HL-60 (cell line): ENCODE data around the gene UBXN11.
"Not testable (repeated sequence)": the region's sequence is repeated elsewhere in the genome, so short reads cannot be mapped to it uniquely, and the experiment has no call there.

ENCODE experiments used
- DNase-seq, 2 experiments: peaks; one replicate each; pipeline ENCODE4 v3.0.0-alpha.2; 2010 to 2020; ENCODE audit warnings: low read depth in 1 of 2, low spot score in 1 of 2
- H3K27ac ChIP-seq: fragments of 250-450 bp; sonication (Bioruptor Pico); replicated peaks from 2 replicates; pipeline ENCODE4 v1.5.1; 2020; ENCODE audit warnings: mild to moderate bottlenecking, moderate library complexity
- H3K27me3 ChIP-seq: fragments of 250-450 bp; sonication (Bioruptor Pico); 2 replicates; pipeline ENCODE4 v1.5.1; 2021; ENCODE audit warnings: mild to moderate bottlenecking, moderate library complexity; ENCODE audit not compliant: insufficient read depth, poor library complexity, severe bottlenecking
- H3K4me3 ChIP-seq: replicated peaks from 2 replicates; pipeline ENCODE4 v1.5.1; 2011; ENCODE audit warnings: mild to moderate bottlenecking, control low read depth, low read length; ENCODE audit not compliant: insufficient read depth
- GABPA ChIP-seq: IDR thresholded peaks from 2 replicates; pipeline ENCODE4 v1.6.1; 2012; ENCODE audit warnings: low read depth
- POLR2AphosphoS5 ChIP-seq: IDR thresholded peaks from 2 replicates; pipeline ENCODE4 v1.6.1; 2012; ENCODE audit warnings: low read depth
- REST ChIP-seq: IDR thresholded peaks from 2 replicates; pipeline ENCODE4 v1.6.1; 2012; ENCODE audit warnings: low read depth; ENCODE audit not compliant: insufficient replicate concordance
- SPI1 ChIP-seq: IDR thresholded peaks from 2 replicates; pipeline ENCODE4 v1.6.1; 2012; ENCODE audit warnings: low read depth, mild to moderate bottlenecking, borderline replicate concordance
- TF ChIP-seq, protein P1 (sequence below): IDR thresholded peaks from one replicate; pipeline ENCODE4 v1.5.1; 2011; ENCODE audit warnings: low read length, control low read depth, inconsistent platforms; ENCODE audit not compliant: insufficient read depth

UBXN11 gene

GRCh38 chr1:26330276-26330675 lies 23.8 kb upstream of the UBXN11 start:
- no peak for TF ChIP-seq SPI1
- Histone ChIP-seq H3K27ac (no peak overlapping the region), H3K4me3 (no peak overlapping the region), H3K27me3 (no peaks in the 10 kb centered on the region)
- DNase-seq, result no peak

DNA sequence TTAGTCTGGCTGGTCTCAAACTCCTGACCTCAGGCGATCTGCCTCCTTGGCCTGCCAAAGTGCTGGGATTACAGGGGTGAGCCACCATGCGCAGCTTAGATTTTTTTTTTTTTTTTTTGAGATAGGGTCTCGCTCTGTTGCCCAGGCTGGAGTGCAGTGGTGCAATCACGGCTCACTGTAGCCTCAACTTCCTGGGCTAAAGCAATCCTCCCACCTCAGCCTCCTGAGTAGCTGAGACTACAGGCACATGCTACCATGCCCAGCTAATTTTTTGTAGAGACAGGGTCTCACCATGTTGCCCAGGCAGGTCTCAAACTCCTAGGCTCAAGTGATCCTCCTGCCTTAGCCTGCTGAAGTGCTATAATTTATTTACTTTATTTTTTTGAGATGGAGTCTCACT lies 22.9 kb upstream of the UBXN11 start:
- H3K4me3 ChIP-seq, H3K27me3 ChIP-seq, DNase-seq, H3K27ac ChIP-seq: not testable (repeated sequence)

DNA sequence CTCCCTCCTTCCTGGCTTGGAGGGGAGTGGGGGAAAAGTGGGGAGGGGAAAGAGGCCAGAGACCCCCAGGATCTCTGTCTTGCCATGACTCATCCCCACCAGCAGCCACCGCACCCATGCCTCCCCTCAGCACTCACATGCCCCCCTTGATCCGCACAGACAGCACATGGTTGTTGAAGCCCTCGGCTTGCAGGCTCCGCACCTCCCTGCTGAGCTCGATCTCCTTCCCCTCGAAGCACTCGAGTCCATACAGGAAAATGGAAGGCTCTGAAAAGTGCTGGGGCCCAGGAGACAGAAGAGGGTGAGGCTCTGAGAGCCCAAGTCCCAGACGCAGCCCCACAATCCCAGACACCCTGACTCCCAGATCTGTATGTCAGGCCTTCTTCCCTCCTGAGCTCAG lies 22.2 kb upstream of the UBXN11 start:
- DNase-seq, result no peak
- Histone ChIP-seq H3K4me3 (no peak overlapping the region), H3K27ac (no peak overlapping the region)

GRCh38 chr1:26327956-26328362 lies 21.5 kb upstream of the UBXN11 start:
- TF ChIP-seq SPI1 (no peak), GABPA (no peak), REST (no peak), POLR2AphosphoS5 (no peak)
- TF ChIP-seq, protein P1, sequence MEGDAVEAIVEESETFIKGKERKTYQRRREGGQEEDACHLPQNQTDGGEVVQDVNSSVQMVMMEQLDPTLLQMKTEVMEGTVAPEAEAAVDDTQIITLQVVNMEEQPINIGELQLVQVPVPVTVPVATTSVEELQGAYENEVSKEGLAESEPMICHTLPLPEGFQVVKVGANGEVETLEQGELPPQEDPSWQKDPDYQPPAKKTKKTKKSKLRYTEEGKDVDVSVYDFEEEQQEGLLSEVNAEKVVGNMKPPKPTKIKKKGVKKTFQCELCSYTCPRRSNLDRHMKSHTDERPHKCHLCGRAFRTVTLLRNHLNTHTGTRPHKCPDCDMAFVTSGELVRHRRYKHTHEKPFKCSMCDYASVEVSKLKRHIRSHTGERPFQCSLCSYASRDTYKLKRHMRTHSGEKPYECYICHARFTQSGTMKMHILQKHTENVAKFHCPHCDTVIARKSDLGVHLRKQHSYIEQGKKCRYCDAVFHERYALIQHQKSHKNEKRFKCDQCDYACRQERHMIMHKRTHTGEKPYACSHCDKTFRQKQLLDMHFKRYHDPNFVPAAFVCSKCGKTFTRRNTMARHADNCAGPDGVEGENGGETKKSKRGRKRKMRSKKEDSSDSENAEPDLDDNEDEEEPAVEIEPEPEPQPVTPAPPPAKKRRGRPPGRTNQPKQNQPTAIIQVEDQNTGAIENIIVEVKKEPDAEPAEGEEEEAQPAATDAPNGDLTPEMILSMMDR, result no peak

More for the DNA sequence above, 22.2 kb upstream of the UBXN11 start:
- no peaks in the 10 kb centered on the region for H3K27me3 ChIP-seq
- TF ChIP-seq SPI1, result no peak

DNA sequence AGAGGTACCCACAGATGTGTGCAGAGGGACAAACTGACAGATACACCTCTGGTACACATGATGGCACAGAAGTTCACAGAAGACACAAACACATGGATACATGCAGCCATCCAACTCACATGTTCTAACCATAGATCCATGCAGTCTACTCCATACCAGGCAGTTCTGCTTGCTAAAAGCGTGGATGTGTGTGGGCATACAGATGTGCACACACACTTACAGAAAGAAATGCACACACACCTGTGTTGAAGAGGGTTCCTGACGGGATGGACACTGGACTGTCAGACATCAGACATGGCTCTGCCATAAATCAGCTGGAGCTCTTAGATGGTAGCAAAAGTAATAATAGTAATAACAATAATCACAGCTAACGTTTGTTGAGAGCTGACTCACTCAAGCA lies 18.1 kb upstream of the UBXN11 start:
- TF ChIP-seq POLR2AphosphoS5, result no peak
- TF ChIP-seq GABPA, result no peak
- TF ChIP-seq, protein P1, result no peak
- TF ChIP-seq SPI1, result no peak
- TF ChIP-seq REST, result no peak
- Histone ChIP-seq H3K4me3 (no peak overlapping the region), H3K27me3 (no peaks in the 10 kb centered on the region), H3K27ac (no peak overlapping the region)
- no peak for DNase-seq

More at GRCh38 chr1:26327956-26328362, 21.5 kb upstream of the UBXN11 start:
- no peak for DNase-seq
- no peak overlapping the region for H3K27ac ChIP-seq
- H3K27me3 ChIP-seq, result no peaks in the 10 kb centered on the region
- H3K4me3 ChIP-seq, result no peak overlapping the region
